Stimulated activated CD8-positive, alpha-beta memory T cell treated with anti-CD3 and anti-CD28 coated beads, Interleukin-2, amount 100 ng/mL, for 1 hour (primary cell): Measurements from ENCODE around the gene TPSG1.
"Not testable (repeated sequence)": the region's sequence is repeated elsewhere in the genome, so short reads cannot be mapped to it uniquely, and the experiment has no call there.

Experiments used
- DNase-seq, 2 donors: peaks; one replicate each; pipeline ENCODE4 v3.0.0-alpha.2; 2020; ENCODE audit warnings: low read depth in 2 of 2

Gene TPSG1

GRCh38 chr16:1215574-1216295 lies 9.3 kb downstream of the TPSG1 start:
- no peak for DNase-seq

DNA sequence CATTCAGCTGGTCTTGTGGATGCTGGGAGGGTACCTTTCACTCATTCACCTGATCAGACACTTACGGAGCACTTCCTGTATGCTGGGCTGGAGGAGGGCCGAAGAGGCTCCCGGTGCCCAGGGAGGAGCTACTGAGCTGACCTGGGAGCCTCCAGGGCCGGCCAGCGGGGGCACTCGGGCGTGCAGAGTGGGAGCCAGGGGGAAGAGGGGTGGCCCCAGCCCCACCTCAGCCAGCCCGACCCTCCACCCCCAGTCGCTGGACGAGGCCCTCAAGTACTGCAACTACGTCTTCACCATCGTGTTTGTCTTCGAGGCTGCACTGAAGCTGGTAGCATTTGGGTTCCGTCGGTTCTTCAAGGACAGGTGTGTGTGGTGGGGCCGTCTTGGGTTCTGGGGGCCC lies 10.3 kb downstream of the TPSG1 start:
- no peak for DNase-seq

- no peak for DNase-seq
Measured at GRCh38 chr16:1213796-1214372, 11.2 kb downstream of the TPSG1 start.

GRCh38 chr16:1213231-1213630 lies 11.8 kb downstream of the TPSG1 start:
- no peak for DNase-seq

DNA sequence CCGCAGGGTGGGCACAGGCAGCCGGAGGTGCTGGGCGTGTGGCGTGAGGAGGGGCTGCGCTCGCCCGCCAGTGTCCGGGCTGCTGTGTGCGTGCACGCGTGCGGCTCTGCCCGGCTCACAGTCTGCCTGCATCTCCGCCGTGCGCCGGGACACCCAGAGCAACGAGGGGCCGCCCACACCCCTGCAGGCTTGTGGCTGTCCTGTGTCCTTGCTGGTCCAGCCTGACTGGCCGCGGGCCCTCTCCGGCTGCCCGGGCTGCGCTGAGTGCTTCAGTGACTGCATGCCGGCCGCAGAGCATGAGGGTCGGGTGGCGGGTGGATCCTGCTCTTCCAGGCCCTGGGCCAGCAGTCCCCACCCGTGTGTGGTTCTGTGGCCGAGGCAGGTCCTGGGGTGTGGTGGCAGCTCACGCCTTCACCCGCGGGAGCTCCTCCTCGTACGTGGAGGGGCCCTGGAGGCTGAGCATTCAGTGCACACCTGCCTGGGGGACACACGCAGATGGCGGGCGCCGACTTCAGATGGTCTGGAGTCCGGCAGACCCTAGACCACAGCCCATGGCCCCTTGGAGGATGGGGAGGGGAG lies 12.4 kb downstream of the TPSG1 start:
- no peak for DNase-seq

DNA sequence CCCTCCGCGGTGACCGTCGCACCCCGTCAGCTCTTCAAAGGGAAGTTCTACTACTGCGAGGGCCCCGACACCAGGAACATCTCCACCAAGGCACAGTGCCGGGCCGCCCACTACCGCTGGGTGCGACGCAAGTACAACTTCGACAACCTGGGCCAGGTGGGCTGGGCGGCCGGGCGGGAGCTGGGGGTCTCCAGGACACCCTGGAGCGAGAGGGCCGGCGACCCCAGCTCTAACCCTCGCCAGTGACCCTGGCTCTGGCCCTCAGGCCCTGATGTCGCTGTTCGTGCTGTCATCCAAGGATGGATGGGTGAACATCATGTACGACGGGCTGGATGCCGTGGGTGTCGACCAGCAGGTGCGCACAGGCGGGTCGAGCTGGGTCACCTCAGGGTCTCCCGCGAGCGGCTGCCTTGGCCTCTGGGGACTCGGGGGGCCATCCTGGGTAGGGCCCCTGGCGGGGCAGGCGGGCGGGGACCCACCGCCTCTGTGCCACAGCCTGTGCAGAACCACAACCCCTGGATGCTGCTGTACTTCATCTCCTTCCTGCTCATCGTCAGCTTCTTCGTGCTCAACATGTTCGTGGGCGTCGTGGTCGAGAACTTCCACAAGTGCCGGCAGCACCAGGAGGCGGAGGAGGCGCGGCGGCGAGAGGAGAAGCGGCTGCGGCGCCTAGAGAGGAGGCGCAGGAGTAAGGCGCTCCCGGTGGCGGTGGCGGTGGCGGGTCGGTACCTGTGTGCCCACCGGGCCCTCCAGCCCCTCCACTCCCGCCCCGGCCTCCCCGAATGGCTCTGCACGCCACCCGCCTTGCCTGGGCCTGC lies 13.4 kb downstream of the TPSG1 start:
- DNase-seq = no peak

- DNase-seq = no peak
Measured at GRCh38 chr16:1210461-1210860, 14.6 kb downstream of the TPSG1 start.

DNA sequence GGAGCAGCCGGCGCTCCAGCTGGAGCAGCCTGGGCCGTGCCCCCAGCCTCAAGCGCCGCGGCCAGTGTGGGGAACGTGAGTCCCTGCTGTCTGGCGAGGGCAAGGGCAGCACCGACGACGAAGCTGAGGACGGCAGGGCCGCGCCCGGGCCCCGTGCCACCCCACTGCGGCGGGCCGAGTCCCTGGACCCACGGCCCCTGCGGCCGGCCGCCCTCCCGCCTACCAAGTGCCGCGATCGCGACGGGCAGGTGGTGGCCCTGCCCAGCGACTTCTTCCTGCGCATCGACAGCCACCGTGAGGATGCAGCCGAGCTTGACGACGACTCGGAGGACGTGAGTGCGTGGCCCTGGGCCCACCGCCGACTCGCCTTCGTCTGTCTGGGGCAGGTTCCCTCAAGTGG lies 16.0 kb downstream of the TPSG1 start:
- no peak for DNase-seq

DNA sequence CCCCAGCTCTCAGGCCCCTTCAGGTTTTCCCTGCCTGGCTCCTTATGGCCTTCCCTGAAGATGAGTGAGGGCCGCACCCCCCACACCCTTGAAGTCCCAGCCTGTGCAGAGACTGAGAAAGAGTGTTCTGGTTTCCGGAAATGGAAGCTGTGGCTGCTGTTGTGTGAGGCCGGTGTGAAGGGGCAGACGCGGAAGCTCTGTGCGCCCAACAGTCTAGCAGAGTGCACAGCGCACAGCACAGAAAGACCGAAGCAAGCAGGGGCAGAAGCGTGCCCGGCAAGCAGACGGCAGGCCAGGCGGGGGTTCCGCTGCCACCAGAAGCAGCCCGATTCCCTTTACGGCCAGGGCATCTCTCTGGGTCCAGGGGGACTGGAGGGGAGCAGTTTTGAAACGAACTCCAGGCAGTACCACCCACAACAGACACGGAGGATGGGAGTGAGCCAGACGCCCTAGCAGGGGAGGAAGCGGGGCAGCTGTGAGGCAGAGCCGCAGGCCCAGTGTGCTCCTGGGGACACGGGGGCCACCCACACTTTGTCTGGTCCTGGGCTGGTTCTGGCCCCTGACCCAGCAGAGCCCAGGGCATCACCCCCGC lies 16.7 kb downstream of the TPSG1 start:
- DNase-seq = no peak

DNA sequence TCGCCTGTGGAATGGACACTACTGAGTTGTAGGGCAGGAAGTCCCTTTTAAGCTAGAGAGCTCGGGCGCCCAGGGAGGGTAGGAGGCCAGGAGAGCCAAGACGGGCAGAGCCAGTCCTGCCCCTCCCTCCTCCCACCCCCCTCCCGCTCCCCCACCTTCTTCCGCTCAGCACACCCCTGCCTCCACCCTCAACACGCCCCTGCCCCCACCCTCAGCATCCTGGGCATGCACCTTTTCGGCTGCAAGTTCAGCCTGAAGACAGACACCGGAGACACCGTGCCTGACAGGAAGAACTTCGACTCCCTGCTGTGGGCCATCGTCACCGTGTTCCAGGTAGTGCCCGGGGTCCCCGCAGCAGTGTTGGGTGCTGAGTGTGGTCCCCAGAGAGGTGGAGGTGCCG lies 18.3 kb downstream of the TPSG1 start:
- no peak for DNase-seq

DNA sequence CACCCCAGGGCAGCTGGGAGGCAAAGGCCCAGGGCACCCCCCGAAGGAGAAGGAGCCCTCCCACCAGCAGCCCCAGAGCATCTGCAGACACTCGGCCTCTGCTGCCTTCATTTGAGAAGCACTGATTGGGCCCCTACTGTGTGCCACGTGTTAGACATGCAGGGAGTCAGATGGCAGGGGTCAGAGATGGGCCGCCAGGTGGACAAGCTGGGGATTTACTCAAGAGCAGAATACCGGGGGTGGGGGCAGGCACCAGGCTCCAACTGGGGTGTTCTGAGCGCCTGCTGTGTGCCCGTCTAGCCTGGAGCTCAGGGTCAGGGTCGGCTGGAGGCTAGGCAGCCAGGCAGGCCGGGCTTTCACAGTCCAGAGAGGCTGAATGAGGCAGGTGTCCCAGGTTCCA lies 18.7 kb downstream of the TPSG1 start:
- no peak for DNase-seq

GRCh38 chr16:1204933-1205332 lies 20.1 kb downstream of the TPSG1 start:
- DNase-seq = no peak

DNA sequence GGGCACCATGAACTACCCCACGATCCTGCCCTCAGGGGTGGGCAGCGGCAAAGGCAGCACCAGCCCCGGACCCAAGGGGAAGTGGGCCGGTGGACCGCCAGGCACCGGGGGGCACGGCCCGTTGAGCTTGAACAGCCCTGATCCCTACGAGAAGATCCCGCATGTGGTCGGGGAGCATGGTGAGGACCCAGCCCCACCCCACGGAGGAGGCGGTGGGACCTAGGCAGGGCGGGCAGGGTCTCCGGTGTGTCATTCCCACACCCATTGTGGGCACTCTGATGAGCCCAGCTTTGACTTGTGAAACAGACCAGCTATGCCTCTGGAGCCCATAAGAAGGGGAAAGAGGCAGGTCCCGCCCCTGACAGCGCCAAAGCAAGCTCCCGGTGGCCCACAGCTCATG lies 22.8 kb downstream of the TPSG1 start:
- DNase-seq = no peak

GRCh38 chr16:1201444-1201843 lies 23.6 kb downstream of the TPSG1 start:
- DNase-seq = no peak

- no peak for DNase-seq
Measured at GRCh38 chr16:1200014-1200627, 24.9 kb downstream of the TPSG1 start.

GRCh38 chr16:1199347-1200013 lies 25.6 kb downstream of the TPSG1 start:
- DNase-seq = no peak

DNA sequence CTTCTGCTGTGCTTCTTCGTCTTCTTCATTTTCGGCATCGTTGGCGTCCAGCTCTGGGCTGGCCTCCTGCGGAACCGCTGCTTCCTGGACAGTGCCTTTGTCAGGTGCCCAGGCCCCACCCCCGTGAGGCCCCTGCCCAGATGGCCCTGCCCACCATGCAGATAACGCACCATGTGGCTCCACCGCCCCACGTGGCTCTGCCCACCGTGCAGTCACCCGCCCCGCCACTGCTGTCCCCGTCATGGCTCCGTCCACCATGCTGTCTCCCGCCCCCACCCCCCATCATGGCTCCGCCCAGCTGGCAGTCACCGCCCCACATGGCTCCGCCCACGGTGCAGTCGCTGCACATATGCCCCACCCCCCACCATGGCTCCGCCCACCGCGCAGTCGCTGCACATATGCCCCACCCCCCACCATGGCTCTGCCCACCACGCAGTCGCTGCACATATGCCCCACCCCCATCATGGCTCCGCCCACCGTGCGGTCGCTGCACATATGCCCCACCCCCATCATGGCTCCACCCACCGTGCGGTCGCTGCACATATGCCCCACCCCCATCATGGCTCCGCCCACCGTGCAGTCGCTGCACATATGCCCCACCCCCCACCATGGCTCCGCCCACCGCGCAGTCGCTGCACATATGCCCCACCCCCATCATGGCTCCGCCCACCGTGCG lies 26.3 kb downstream of the TPSG1 start:
- not testable (repeated sequence) for DNase-seq

DNA sequence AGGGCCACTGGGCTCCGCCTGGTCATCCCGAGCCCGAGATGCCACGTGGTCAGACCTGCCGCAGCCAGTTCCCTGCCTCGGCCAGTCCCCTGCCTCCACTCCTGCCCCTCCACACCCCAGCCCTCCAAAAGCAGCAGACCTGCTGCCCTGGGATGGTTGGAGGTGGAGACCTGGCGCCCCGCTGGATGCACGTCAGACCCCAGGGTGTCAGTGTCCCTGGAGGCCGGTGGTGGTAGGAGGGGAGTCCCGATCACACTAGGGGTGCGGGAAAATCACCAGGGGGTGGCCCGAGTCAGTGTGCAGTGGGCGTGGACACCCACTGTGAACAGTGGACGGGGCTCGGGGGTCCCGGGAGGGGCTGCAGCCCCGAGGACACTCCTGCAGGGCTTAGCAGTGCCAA lies 26.9 kb downstream of the TPSG1 start:
- no peak for DNase-seq

- DNase-seq = no peak
Measured at GRCh38 chr16:1197237-1197866, 27.7 kb downstream of the TPSG1 start.

DNA sequence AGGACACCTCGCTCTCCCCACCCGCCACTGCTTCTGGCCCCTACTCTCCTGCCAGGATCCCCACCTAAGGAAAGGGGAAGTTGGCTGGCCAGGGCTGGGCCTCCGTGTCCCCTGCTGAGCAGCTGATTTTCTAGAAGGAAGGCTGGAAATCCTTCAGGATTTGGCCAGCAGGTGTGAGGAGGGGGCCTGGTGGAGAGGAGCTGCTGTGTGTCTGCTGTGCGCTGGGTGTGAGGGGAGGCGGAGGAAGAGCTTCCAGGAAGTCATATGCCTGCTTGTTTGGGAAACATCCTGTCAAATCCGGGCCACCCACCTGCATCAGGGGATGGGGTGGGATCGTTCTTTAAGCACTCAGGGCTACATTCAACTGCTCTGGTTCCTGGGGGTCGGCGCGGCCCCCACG lies 28.6 kb downstream of the TPSG1 start:
- no peak for DNase-seq
